Renal cortical epithelial cell (primary cell): ENCODE results near the gene ZBTB20. TPM values are rescaled to one million over a fixed set of nuclear protein-coding genes. Genes with fewer than 3 reads are reported as not detected.

Source experiments
- DNase-seq: peaks from one replicate; pipeline ENCODE4 v3.0.0-alpha.2; 2011; ENCODE audit warnings: low read depth
- total RNA-seq: library from RNA; depleted of rRNA; stranded (reverse); fragments of >200 nt; gene quantifications from 2 replicates; pipeline ENCODE4 v1.2.3, GENCODE V29; 2014

ZBTB20 gene
- total RNA-seq, 1 donor from 2014 or later = 64.1 TPM

DNA sequence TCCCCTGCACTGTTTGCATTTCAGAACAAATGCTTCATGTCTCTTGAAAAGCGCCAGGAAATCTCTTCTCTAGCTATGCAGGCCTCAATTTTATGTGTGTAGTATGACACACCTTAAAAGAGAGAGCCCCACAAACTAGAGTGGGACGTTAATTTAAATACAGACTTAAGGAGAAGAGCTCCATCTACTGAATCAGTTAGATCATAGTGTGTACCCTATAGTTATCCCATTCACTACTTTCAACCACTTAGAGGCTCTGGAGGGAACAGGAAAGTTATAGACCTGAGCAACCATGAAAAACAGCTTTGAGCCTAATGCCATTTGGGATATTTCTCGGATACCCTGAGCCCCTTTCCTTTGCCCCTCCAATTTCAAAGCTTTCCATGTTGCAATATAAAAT, 699.5 kb downstream of the ZBTB20 start:
- DNase-seq = no peak

DNA sequence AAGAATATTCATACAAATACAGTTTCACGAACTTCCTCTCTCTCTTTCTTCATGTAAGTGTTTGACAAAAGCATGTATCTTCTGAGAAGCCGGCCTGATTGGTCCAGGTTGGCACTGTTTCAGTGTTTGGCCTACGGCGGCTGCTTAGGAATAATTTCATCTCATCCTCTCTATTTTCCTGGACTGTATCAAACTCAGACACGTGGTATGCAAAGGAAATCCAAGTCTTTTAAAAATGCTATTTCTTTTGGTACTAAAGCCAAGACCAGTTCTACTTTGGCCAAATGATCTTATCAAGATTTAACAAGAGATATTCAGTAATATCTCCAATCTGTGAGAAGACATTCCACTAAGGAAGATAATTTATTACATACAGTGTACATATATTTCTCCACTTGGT, 700.5 kb downstream of the ZBTB20 start:
- DNase-seq = no peak

DNA sequence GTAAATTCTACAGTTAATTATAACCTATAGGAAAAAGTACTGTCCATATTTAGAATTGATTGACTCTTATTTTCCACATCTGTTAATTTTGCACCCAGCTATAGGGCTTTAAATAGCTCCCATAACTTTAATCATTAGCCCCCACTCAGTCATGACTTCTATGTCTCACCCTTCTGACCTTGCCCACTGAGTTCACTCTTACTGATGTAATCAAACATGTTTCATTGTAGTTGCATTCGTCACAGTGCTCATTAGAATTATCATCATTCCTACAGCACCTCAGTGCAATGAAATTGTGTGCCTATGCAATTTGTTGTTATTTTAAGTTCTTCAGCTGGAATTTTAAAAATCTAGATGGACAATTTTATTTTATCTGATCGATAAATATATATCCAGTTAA, 701.9 kb downstream of the ZBTB20 start:
- DNase-seq = peak; percentile 34

DNA sequence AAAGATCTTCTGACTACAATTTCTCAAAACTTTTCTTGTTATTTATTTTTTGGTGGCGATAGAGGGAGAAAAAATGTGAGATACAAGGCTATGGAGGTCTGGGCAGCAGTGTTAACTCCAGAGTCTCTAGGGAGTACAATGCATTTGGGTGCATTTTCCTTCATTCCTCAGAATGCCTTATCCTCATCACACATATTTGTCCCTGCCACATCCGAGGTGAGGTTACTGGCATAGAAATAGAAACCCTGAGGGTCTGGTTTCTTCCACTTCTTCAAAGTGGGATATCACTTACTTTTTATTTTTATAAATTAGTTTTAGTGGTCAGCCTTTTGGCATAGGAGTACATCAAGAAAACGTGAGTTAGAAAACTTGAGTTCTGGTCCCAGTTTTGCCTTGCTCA, 702.9 kb downstream of the ZBTB20 start:
- DNase-seq = no peak

DNA sequence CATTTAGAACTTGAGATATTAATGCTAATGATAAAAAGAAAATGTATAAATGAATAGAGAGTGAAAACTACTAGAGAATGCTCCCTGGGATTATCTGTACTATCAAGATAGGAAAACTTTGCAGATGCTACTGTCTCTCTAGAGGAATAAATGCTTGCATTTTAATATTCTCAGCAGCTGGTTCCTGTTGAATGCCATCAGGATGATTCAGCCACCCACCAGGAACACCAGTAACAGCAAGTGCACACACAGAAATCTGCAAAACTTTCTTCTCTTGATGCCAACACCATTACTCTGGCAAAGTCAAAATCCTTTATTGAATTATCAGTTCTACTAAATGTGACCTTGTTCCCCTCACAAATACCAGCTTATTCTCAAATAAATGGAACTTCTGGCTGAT, 704.8 kb downstream of the ZBTB20 start:
- peak; percentile 56 for DNase-seq

DNA sequence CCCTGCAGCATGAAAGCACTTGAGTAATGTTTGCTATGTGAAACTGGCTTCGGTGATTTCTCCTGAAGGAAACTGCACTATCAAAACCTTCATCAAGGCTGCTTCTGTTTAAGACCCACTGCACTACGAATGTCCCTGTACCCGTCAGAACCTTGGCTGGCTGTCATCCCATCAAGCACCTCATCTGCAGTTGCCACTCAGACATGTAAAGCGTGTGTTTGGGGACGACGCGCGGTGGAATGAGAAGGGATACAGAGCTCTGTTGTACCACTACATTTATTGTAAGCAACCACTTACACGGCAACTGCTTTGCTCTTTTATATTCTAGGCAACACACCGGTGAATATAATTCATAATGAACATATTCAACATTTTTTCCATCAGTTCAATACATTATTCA, 705.7 kb downstream of the ZBTB20 start:
- no peak for DNase-seq

DNA sequence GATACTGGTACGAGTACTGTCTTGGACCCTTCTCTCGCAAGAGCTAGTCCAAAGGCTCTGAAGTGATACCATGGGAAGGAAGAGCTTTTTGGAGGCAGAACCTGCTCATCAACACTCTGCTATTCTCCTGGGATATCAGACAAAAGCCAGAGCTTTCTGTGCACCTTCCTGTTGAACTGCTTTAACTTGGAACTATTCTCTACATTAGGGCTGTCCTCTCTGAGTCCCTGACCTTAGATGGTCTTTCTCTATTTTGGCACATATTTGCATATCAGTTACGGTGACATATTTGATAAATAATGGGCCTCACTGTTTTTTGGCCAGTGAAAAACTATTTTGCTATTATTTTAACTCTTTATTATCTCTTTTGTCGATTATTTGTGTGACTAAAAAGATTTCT, 706.4 kb downstream of the ZBTB20 start:
- DNase-seq = no peak

DNA sequence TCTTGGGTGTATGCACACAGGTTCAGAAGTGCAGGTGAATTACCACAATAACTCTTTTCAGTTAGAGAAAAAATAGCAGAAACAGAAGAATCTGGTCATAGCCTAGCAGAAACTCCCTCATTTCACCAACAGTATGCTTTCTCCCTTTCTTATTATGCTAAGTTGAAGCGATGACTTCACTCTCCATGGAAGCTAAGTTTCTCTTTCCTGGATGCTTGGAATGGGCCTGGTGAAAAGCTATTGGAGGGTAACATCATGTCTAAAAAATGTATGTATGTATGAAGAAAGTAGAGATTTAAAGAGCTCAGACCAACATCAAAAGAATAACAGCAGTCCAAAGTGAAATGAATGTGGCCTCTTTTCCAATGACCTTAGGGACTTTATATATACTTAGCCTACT, 707.8 kb downstream of the ZBTB20 start:
- DNase-seq = no peak

DNA sequence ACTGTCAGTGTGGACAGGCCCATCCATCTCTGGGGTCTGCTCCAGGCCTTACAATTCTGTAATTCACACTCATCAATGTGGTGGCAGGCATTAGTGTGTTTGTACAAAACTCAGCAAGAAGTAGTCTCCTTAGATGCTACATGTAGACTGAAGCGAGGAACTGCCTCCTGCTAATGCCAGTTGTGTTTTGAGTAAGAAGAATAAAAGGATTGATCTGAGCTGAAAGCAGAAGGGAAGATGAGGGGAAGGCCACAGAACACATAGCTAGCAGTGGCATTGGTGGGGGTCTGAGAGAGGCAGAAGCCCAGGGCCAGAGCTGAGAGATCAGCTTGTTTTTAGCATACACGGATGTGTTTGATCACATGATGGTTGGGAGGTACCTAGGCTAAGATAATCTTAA, 709.2 kb downstream of the ZBTB20 start:
- DNase-seq = no peak

DNA sequence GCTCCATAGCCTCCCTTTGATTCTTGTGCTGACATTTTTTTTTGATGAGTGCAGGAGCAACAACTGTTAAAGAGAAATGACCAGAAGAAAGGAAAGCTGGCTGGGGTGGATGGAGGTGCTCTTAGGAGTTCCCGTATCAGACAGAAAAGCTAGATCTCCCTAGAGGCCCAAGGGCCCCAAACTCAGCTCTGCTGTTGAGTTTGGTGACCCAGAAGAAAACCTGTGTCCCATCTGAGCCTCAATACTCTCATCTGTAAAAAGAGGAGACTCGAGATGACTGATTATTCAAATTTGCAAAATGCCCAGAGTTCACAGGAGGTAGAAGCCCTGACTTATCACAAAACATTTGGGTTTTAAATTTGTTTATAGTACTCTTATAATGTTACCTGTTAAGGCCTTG, 710.9 kb downstream of the ZBTB20 start:
- no peak for DNase-seq

DNA sequence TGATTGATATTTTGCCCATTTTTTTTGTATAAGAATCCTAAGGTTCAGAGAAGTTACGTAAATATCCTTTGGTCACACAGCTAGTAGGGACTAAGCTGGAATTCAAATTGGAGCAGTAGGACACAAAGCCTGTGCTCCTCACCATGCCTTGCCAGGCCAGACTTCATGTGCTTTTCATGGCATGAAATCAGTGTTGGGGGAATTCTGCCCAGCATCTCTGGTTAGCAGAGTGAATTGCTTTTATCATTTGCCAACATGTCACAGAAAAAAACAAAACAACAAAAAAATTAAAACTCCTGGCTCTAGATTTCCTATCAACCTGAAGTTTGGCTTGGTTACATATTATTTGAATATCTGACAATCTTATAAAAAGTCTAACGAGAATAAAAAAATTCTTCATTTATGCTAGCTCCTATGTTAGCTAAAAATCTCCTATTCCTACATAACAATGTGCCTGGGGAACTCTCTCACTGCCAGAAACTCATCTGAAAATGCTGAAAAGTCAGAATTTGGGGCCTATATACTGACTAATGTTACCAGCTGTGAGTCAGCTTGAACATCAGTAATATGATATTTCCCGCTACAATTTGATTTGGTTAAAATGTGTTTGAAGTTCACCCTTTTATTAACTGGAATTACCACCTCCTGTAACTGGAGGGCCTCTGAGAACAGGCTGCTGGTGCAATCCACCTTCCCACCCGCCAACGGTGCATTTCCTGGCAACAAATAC, 711.5 kb downstream of the ZBTB20 start:
- no peak for DNase-seq

DNA sequence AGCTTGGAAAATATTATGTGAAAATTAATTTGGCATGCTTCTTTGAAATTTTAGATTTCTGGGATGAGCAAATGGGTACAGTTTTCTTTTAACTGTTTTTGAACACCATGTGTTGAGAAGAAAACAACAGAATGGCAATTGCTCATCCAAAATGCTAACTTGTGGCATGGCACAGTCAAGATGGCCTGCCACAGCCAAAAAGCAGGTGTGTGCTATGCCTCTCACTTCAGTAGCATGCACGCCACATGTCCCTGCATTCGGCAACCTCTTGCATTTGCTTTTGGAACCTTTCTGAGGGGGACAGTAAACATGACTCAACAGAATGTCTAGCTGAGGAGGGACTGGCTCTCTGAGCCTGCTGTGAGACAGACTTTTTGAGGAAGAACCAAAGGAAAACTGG, 714.8 kb downstream of the ZBTB20 start:
- DNase-seq = no peak

DNA sequence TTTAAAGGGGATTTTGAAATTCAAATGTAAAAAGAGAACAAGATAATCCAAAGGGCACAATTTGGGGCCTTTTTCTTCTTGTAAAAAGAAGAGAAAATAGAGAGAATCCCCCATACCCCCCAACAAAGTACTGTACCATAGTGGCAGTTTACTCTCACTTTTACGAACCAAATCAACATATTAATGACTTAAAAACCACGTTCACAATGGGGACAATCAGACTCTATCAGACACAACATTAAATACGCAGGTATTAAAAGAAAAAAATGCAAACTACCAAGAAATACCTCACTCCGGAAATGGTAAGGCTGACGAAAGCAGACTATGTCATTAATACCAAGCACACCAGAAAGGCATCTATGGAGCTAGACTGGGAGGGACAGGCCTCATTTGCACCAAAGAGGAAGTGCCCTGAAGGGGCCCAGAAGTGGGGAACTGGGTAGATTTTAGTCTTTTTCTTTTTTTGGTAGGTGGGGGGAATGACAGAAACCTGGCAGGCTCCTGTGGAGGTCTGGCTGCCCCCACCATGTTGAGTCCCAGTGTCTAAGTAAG, 719.0 kb downstream of the ZBTB20 start:
- DNase-seq = no peak

DNA sequence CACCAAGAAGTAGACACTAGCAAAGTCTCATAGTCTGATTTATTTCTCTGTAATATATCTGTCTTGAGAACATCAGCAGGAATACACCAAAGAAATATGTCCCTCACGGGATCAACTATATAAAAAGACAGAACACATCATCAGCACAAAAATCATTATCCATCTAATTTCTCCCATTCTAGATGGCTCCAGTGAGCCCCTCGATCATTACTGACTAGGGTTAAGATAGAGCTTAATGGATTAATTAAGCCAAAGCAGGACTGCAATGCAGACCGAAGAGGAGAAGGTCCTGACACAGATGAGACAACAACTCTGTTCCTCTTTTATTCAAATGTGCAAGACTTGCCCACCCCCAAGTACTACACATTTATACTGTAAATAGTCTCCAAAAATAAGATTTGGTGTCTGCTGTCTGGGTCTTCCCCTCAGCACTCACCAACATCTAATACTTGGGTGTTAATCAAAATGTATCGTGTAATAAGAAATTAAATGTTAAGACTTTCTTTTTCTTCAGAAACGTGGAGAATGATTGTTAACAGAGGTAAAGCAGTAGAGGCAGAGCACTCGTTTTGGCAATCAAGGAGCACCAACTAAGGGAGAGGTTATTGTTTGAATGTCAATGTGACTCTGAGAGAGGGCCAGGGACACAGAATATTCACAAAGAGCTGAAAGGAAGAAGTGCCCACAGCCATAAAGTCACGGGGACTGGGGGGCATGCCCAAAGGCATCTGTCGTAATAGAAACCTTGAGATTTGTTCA, 719.6 kb downstream of the ZBTB20 start:
- DNase-seq = no peak

DNA sequence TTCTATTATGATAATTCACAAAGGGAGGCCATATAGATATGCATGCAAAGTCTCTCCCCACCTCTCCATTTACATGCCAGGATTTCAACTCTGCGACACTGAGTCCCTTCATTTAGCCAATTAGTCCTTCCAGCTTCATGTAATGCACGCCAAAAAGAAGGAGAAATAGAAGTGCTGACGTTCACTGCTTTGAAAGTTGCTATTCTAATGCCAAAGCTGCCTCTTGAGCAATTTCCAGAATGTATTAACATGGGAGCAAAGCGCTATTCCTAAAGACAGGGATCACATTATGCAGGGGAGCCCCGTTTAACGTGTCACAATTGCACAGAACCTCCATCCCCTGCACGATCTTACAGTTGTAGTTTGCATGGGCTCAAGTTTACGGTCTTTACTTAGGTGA, 722.8 kb downstream of the ZBTB20 start:
- no peak for DNase-seq

DNA sequence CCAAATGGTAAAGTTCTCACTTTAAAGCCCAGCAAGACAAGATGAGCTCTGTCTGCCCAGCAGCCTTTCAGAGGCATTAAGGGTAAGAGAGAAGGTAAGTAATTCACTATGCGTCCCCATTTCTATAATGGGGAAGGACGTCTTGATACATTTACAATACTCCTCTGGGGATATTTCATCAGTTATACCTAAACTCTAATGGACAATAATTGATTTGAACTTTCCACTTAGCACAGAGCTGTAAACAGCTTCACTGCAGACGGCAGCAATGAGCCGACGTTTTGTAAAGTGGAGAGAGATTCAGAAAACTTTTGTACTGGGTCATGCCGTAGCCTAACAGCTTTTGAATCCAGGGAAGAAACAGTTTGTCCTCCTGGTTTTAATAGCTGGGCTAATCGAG, 725.9 kb downstream of the ZBTB20 start:
- DNase-seq = no peak

DNA sequence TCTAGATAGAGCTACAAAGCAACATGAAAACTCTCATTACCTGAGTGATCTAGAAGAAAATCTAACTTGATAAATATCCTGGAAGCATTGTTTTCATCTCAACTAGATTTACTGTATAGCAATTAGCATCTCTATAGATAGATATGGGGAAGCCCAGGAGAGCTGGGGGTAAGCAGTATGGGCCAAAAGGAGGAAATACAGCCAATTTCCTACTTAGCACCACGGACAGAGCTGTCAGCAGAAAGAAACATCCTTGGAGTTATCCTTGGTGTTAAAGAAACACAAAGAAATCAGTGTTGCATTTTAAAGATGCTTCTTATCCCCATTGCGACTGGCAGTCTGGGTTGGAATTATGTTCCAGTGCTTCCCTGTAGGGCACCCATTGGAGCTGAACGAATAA, 727.0 kb downstream of the ZBTB20 start:
- no peak for DNase-seq

DNA sequence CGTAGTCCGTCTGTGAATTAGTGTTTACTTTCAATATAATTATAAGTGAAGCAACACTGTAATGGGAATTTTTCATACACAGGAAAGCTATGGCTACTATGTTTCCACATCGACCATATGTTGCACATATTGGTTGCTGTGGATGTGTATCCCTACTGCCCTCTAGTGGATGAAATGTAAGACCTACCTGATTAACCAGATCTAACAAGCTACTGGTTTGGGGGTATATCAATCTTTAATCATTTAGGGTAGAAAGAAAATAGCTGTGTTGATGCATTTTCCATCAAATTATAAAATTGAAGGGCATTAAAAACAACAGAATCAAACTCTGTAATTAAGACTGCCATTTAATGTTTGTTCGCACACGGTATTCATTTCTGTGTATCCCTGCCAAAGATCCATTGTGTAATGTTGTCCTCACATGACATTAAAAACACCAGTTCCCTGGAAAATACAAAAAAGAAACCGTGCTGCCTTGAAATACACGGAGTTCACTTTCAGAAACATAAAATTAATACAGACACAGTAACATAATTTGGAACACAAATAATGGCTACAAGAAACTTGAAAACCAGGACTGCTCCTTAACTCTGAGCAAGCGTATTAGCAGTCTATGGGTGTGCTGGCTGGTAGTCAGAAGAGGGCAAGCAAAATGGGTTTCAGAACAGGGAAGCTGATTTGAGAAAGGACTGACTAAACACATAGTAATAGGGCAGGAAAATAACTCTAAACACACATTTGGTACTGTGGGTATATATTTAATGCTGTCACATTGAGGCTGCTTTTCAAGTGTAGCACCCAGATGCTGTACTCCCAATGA, 728.2 kb downstream of the ZBTB20 start:
- peak; percentile 87 for DNase-seq

DNA sequence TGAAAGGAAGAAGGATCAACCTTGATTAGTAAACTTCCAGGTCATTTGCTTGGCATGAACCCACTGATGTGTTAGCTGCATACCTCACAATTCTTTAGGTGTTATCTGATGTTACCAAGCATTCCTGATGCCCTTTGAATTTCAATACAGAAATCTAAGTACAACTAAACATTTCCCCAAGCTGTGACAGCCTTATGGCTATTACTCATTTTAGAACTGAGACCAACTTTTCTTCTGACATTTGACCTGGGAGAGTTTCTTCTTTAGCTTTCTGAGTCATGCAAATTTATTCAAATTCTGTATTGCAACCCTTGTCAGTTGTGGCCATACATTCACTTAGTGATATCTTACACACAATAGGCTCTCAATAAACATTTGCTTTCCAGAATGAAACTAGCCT, 729.0 kb downstream of the ZBTB20 start:
- DNase-seq = no peak

DNA sequence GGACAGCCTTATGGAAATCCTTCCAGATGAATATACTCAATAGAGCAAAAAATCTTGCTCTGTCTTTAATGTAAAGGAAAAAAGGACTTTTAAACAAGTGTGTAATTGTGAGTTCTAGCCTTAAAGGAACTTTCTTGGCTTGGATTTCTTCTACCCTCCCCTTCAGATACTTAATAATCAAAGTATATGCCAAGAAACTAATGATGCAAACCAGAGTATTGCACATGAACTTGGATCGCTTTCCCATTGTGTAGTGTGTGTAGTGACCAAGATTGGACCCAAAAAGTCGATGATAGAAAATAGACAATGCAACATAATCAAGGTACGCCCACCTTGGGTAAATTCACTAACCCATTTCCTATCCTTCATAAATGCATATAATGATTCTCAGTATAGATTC, 729.4 kb downstream of the ZBTB20 start:
- no peak for DNase-seq

DNA sequence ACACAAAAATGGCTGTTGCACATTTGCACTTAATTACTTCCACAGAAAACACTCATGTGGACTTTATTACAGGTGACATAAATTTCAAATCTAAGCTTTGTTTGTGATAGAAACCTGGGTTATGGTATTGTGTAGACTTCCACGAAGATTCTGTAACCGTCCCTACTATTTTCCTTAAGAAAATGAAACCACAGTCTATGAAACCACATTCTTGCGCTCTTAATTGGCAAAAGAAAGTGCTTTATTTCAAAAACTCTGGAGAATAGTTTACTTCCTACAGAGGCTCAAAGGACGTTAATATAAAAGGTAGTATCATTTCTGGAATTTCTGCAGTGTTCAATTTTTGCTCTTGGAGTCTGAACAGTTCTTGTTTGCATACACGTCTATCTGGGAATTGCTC, 729.8 kb downstream of the ZBTB20 start:
- no peak for DNase-seq
